Loucy (cell line): ENCODE measurements around the gene MBD4.

Experiments used
- H2AFZ ChIP-seq: fragments of 200-600 bp; sonication (generic); 2 replicates; pipeline ENCODE4 v1.6.0; 2016; ENCODE audit warnings: antibody characterized with exemption, mild to moderate bottlenecking, low read length, moderate library complexity
- H3F3A ChIP-seq: fragments of 200-600 bp; 2 replicates; pipeline ENCODE4 v1.6.0; 2016; ENCODE audit warnings: antibody characterized with exemption, low read depth, mild to moderate bottlenecking
- H3K27me3 ChIP-seq: fragments of 200-600 bp; sonication (generic); 2 replicates; pipeline ENCODE4 v1.6.1; 2014; ENCODE audit warnings: low read length, mild to moderate bottlenecking; ENCODE audit not compliant: insufficient read depth, poor library complexity, severe bottlenecking
- H3K36me3 ChIP-seq: fragments of 200-600 bp; sonication (generic); 2 replicates; pipeline ENCODE4 v1.6.1; 2016; ENCODE audit warnings: low read length; ENCODE audit not compliant: insufficient read depth
- H3K4me1 ChIP-seq: fragments of 200-600 bp; sonication (generic); 2 replicates; pipeline ENCODE4 v1.5.1; 2014; ENCODE audit warnings: low read length, mild to moderate bottlenecking; ENCODE audit not compliant: insufficient read depth, poor library complexity, severe bottlenecking
- H3K4me2 ChIP-seq: fragments of 200-600 bp; sonication (generic); 2 replicates; pipeline ENCODE4 v1.6.0; 2014; ENCODE audit warnings: antibody characterized with exemption, low read length, low read depth, mild to moderate bottlenecking; ENCODE audit not compliant: poor library complexity, severe bottlenecking
- H3K4me3 ChIP-seq: fragments of 200-600 bp; sonication (generic); 2 replicates; pipeline ENCODE4 v1.5.1; 2014; ENCODE audit warnings: low read length, mild to moderate bottlenecking, mixed read lengths; ENCODE audit not compliant: poor library complexity, severe bottlenecking
- H3K79me2 ChIP-seq: fragments of 200-600 bp; sonication (generic); 2 replicates; pipeline ENCODE4 v1.6.1; 2014; ENCODE audit warnings: low read length; ENCODE audit not compliant: insufficient read depth
- H3K9ac ChIP-seq: fragments of 200-600 bp; sonication (generic); 2 replicates; pipeline ENCODE4 v1.6.0; 2014; ENCODE audit warnings: mild to moderate bottlenecking, low read depth, low read length, moderate library complexity; ENCODE audit not compliant: poor library complexity, severe bottlenecking
- H3K9me2 ChIP-seq: fragments of 200-600 bp; sonication (generic); replicated peaks from 2 replicates; pipeline ENCODE4 v1.6.1; 2016; ENCODE audit warnings: low read depth, low read length, mixed read lengths
- H3K9me3 ChIP-seq: fragments of 200-600 bp; sonication (generic); 2 replicates; pipeline ENCODE4 v1.6.1; 2014; ENCODE audit warnings: mild to moderate bottlenecking, antibody characterized with exemption, low read length, low read depth; ENCODE audit not compliant: insufficient read depth
- H4K20me1 ChIP-seq: fragments of 200-600 bp; sonication (generic); 2 replicates; pipeline ENCODE4 v1.6.0; 2014; ENCODE audit warnings: antibody characterized with exemption, low read length, mild to moderate bottlenecking; ENCODE audit not compliant: insufficient read depth, poor library complexity, severe bottlenecking
- EZH2phosphoT487 ChIP-seq: fragments of 200-600 bp; IDR thresholded peaks from 2 replicates; pipeline ENCODE4 v1.6.1; 2018; ENCODE audit warnings: antibody characterized with exemption, mild to moderate bottlenecking, moderate library complexity, borderline replicate concordance
- TF ChIP-seq, protein P1 (sequence below): fragments of 200-600 bp; sonication (generic); conservative IDR thresholded peaks from 2 replicates; pipeline ENCODE4 v1.5.1; 2014; ENCODE audit warnings: mild to moderate bottlenecking, antibody characterized with exemption, low read length

The MBD4 gene

DNA sequence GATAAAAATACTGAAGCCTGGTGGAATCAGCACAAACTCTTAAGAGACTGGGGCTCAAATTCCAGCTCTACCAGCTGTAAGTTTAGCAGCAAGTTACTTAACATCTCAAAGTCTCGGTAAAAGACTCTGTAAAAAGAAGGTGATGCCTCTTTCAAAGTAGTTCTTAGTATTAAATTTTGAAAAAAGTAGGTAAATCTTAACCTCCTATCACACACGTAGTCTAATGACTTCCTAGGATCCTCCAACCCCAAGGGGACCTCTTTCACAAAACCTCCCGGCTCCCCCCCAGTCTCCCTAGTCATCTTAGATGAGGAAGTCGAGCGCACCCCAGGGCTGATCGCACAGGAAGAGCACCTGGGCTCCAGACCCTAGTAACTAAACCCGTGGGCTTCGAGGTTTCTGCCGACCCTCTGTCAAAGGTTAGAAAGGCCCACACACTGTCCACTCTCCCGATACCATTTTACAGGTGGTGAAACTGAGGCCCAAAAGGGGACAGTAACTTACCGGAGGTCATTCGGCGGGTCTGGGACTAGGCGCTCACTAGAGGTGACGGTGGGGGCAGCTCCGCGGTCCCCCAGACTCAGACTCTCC is 427 bp downstream of the MBD4 start:
- H3K4me1 ChIP-seq, result peaks cover 82% of the 10 kb centered on the region
- H3K79me2 ChIP-seq, result peaks cover 79% of the 10 kb centered on the region

DNA sequence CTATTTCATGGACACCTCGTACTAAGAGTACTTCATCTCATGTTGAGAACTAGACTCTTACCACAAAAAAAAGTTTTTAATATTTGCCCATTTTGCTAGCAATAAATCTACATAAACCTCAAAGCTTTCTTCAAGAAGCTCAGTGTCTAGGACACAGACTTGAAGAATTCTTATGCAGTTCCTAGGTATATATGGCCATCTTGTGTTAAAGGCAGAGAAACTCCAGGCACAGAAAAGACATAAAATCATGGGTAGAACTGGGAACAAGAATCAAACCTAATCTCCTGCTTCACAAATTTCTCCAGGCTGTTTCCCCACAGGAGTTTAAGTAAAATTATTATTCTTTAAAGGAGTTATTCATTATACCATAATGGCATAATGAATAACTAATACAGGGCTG is 4.4 kb downstream of the MBD4 start:
- H2AFZ ChIP-seq, result no peak overlapping the region
- H3K36me3 ChIP-seq, result peaks cover 34% of the 10 kb centered on the region
- H4K20me1 ChIP-seq, result peaks cover 15% of the 10 kb centered on the region
- H3K4me1 ChIP-seq, result peaks cover 59% of the 10 kb centered on the region
- no peaks in the 10 kb centered on the region for H3K27me3 ChIP-seq
- H3K9ac ChIP-seq, result peak overlapping the region; percentile 84
- H3K9me3 ChIP-seq, result no peaks in the 10 kb centered on the region
- TF ChIP-seq, protein P1, sequence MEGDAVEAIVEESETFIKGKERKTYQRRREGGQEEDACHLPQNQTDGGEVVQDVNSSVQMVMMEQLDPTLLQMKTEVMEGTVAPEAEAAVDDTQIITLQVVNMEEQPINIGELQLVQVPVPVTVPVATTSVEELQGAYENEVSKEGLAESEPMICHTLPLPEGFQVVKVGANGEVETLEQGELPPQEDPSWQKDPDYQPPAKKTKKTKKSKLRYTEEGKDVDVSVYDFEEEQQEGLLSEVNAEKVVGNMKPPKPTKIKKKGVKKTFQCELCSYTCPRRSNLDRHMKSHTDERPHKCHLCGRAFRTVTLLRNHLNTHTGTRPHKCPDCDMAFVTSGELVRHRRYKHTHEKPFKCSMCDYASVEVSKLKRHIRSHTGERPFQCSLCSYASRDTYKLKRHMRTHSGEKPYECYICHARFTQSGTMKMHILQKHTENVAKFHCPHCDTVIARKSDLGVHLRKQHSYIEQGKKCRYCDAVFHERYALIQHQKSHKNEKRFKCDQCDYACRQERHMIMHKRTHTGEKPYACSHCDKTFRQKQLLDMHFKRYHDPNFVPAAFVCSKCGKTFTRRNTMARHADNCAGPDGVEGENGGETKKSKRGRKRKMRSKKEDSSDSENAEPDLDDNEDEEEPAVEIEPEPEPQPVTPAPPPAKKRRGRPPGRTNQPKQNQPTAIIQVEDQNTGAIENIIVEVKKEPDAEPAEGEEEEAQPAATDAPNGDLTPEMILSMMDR, result peak; percentile 39
- no peak for TF ChIP-seq EZH2phosphoT487
- H3K4me3 ChIP-seq, result peak overlapping the region; percentile 76
- H3K79me2 ChIP-seq, result peaks cover 58% of the 10 kb centered on the region
- no peaks in the 10 kb centered on the region for H3K9me2 ChIP-seq
- peak overlapping the region; percentile 80 for H3K4me2 ChIP-seq
- no peaks in the 10 kb centered on the region for H3F3A ChIP-seq

More for the DNA sequence above, 427 bp downstream of the MBD4 start:
- H3K36me3 ChIP-seq, result 0 out of 2 replicates have a peak, but pooled peaks cover 1% of the 10 kb centered on the region
- H3K9me2 ChIP-seq, result no peaks in the 10 kb centered on the region
- H4K20me1 ChIP-seq, result peaks cover 15% of the 10 kb centered on the region
- H3K27me3 ChIP-seq, result no peaks in the 10 kb centered on the region
- no peaks in the 10 kb centered on the region for H3F3A ChIP-seq
- H2AFZ ChIP-seq, result peak overlapping the region; percentile 85
- H3K4me3 ChIP-seq, result peak overlapping the region; percentile 76
- peak overlapping the region; percentile 80 for H3K4me2 ChIP-seq
- peak overlapping the region; percentile 84 for H3K9ac ChIP-seq
- no peak for TF ChIP-seq EZH2phosphoT487
- TF ChIP-seq, protein P1, result no peak
- H3K9me3 ChIP-seq, result no peaks in the 10 kb centered on the region

DNA sequence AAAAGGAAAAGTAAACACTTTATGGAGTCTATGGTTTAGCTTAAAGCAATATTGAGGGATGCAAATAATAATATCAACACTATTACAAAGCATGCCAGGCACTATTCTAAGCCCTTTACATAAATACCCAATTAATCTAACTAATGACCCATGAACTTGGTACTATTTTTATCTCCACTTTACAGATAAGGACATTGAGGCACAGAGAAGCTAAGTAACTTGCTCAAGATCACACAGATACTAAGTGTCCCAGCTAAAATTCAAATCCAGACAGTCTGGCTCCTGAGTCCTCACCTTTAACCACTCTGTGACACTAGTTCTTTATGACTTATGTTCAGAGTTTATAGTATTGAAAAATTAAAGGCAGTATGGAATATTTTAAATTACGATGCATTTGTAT is 5.6 kb downstream of the MBD4 start:
- Histone ChIP-seq H4K20me1 (peaks cover 15% of the 10 kb centered on the region), H3K9me3 (no peaks in the 10 kb centered on the region), H3K4me2 (peak overlapping the region; percentile 80), H2AFZ (no peak overlapping the region), H3K9ac (peak overlapping the region; percentile 84), H3K4me3 (peak overlapping the region; percentile 76), H3F3A (no peaks in the 10 kb centered on the region), H3K4me1 (peaks cover 59% of the 10 kb centered on the region), H3K36me3 (peaks cover 34% of the 10 kb centered on the region), H3K79me2 (peaks cover 52% of the 10 kb centered on the region), H3K27me3 (no peaks in the 10 kb centered on the region), H3K9me2 (no peaks in the 10 kb centered on the region)
- no peak for TF ChIP-seq EZH2phosphoT487
- TF ChIP-seq, protein P1, result no peak
